GM12891 (cell line): ENCODE results near the gene SLC9A9.

Experiments used
- POLR2A ChIP-seq: IDR thresholded peaks from 2 replicates; pipeline ENCODE4 v1.6.1; 2011; ENCODE audit warnings: low read depth, low read length, control low read depth
- POLR2AphosphoS5 ChIP-seq: IDR thresholded peaks from 2 replicates; pipeline ENCODE4 v1.6.1; 2011; ENCODE audit warnings: low read depth, low read length, control low read depth
- TAF1 ChIP-seq: IDR thresholded peaks from 2 replicates; pipeline ENCODE4 v1.6.1; 2011; ENCODE audit warnings: low read depth, low read length, control low read depth

DNA sequence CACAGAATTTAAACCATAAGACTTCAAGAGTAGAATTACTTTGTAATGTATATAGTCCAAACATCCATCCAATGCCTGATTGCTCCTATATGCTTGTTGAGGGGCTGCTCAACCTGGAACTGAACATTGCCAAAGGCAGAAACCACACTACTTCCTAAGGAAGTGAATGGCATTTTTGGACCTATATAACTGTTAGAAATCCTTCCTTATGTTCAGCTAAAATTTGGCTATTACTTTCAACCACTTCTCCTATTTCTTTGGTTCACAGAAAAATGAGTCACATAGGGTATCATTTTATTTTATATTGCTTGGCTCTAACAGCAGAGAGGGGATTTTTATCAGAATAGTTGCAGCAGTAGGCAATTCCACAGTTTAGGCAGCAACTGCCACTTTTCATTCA is 342.1 kb downstream of the SLC9A9 start:
- TF ChIP-seq POLR2AphosphoS5, result no peak
- no peak for TF ChIP-seq TAF1
- no peak for TF ChIP-seq POLR2A
